ENCODE data around the gene ADD3. TPM values are rescaled to one million over a fixed set of nuclear protein-coding genes. Genes with fewer than 3 reads are reported as not detected.

The ADD3 gene
- polyA plus RNA-seq, 1 donor (not counting 4 experiments of a cell fraction or from before 2014, with no cell fraction given), result 61.7 TPM

DNA sequence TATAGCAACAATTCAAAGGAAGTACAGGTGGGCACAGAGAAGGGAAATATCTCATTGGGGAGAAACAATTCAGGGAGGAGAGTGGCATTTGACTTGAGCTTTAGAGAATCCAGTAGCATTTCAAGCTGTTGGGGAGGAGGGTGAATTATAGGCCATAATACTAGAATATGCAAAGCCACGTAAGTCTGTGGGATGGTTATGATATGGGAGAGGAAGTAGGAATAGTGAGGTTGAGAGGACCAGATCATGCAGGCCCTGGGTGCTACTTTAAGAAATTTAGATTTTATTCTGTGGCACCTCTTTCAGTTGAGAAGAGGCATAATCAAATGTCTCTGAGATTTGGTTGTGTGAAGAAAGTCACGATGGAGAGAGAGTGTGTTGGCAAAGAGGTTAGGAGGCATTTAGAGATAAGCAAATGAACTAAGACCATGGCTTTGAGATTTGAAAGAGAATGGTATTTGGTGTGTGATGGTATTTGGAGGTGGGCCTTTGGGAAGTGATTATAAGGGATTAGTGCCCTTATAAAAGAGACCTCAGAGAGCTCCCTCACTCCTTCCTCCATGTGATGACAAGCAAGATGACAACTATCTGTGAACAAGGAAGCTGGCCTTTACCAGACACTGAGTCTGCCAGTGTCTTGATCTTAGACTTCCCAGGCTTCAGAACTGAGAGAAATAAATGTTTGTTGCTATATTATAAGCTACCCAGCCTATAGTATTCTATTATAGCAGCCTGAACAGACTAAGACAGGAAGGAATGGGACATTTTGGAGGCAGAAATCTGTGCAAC is 15.1 kb downstream of the ADD3 start:
- Histone ChIP-seq H3K9ac (ENCODE audit: control insufficient read depth, extremely low read depth, insufficient read depth, low read length) (no peak overlapping the region), H3K27ac (ENCODE audit: control insufficient read depth, insufficient read depth, low read length) (no peak overlapping the region), H3K4me3 (ENCODE audit: control insufficient read depth in 2 of 3, extremely low read depth in 1 of 3, insufficient read depth in 2 of 3, low read depth in 1 of 3, low read length in 3 of 3) (no peak overlapping the region), H2AFZ (ENCODE audit: control insufficient read depth, low read length) (no peak overlapping the region), H3K27me3 (ENCODE audit: control insufficient read depth, extremely low read depth, insufficient read depth, low read length) (no peaks in the 10 kb centered on the region), H3K79me2 (ENCODE audit: control insufficient read depth, insufficient read depth, low read length) (peaks cover 2% of the 10 kb centered on the region), H3K9me1 (ENCODE audit: control insufficient read depth, extremely low read depth, insufficient read depth, low read length) (no peaks in the 10 kb centered on the region), H4K20me1 (ENCODE audit: control insufficient read depth, extremely low read depth, insufficient read depth, low read length) (no peaks in the 10 kb centered on the region), H3K4me2 (ENCODE audit: control insufficient read depth, extremely low read depth, insufficient read depth, low read depth, low read length) (no peak overlapping the region), H3K36me3 (ENCODE audit: control insufficient read depth in 2 of 2, extremely low read depth in 1 of 2, insufficient read depth in 2 of 2, low read length in 2 of 2) (no peaks in the 10 kb centered on the region), H3K9me3 (ENCODE audit: control insufficient read depth, low read depth, low read length) (no peaks in the 10 kb centered on the region), H3K4me1 (ENCODE audit: control insufficient read depth, extremely low read depth, insufficient read depth, low read length) (no peaks in the 10 kb centered on the region)
- no peak for TF ChIP-seq EZH2 (IDR thresholded peaks at IDR 0.05; ENCODE audit: low read length)
- TF ChIP-seq, protein P1, sequence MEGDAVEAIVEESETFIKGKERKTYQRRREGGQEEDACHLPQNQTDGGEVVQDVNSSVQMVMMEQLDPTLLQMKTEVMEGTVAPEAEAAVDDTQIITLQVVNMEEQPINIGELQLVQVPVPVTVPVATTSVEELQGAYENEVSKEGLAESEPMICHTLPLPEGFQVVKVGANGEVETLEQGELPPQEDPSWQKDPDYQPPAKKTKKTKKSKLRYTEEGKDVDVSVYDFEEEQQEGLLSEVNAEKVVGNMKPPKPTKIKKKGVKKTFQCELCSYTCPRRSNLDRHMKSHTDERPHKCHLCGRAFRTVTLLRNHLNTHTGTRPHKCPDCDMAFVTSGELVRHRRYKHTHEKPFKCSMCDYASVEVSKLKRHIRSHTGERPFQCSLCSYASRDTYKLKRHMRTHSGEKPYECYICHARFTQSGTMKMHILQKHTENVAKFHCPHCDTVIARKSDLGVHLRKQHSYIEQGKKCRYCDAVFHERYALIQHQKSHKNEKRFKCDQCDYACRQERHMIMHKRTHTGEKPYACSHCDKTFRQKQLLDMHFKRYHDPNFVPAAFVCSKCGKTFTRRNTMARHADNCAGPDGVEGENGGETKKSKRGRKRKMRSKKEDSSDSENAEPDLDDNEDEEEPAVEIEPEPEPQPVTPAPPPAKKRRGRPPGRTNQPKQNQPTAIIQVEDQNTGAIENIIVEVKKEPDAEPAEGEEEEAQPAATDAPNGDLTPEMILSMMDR (optimal IDR thresholded peaks at IDR 0.05 in 1 of 3, IDR thresholded peaks at IDR 0.05 in 1 of 3, conservative IDR thresholded peaks at IDR 0.05 in 1 of 3; ENCODE audit: extremely low read depth in 1 of 3, insufficient read depth in 2 of 3, low read length in 3 of 3), result no peak
- dilution Hi-C loops (cut with MboI; ENCODE audit: extremely low pct_ligation_motif_present, low sequenced_read_pairs), result no loop called here
- FAIRE-seq (no peak), DNase-seq (ENCODE audit: low read depth, low spot score) (no peak)

- H4K20me1 ChIP-seq (ENCODE audit: control insufficient read depth, extremely low read depth, insufficient read depth, low read length), result no peaks in the 10 kb centered on the region
- peaks cover 2% of the 10 kb centered on the region for H3K79me2 ChIP-seq (ENCODE audit: control insufficient read depth, insufficient read depth, low read length)
- H3K9me3 ChIP-seq (ENCODE audit: control insufficient read depth, low read depth, low read length), result no peaks in the 10 kb centered on the region
- no peak overlapping the region for H3K9ac ChIP-seq (ENCODE audit: control insufficient read depth, extremely low read depth, insufficient read depth, low read length)
- no peak for FAIRE-seq
- no peaks in the 10 kb centered on the region for H3K9me1 ChIP-seq (ENCODE audit: control insufficient read depth, extremely low read depth, insufficient read depth, low read length)
- H3K4me2 ChIP-seq (ENCODE audit: control insufficient read depth, extremely low read depth, insufficient read depth, low read depth, low read length), result no peak overlapping the region
- no peaks in the 10 kb centered on the region for H3K36me3 ChIP-seq (ENCODE audit: control insufficient read depth in 2 of 2, extremely low read depth in 1 of 2, insufficient read depth in 2 of 2, low read length in 2 of 2)
- dilution Hi-C loops (cut with MboI; ENCODE audit: extremely low pct_ligation_motif_present, low sequenced_read_pairs), result no loop called here
- H3K4me3 ChIP-seq (ENCODE audit: control insufficient read depth in 2 of 3, extremely low read depth in 1 of 3, insufficient read depth in 2 of 3, low read depth in 1 of 3, low read length in 3 of 3), result no peak overlapping the region
- H3K4me1 ChIP-seq (ENCODE audit: control insufficient read depth, extremely low read depth, insufficient read depth, low read length), result no peaks in the 10 kb centered on the region
- no peaks in the 10 kb centered on the region for H3K27me3 ChIP-seq (ENCODE audit: control insufficient read depth, extremely low read depth, insufficient read depth, low read length)
- no peak for TF ChIP-seq EZH2 (IDR thresholded peaks at IDR 0.05; ENCODE audit: low read length)
- TF ChIP-seq, protein P1 (optimal IDR thresholded peaks at IDR 0.05 in 1 of 3, IDR thresholded peaks at IDR 0.05 in 1 of 3, conservative IDR thresholded peaks at IDR 0.05 in 1 of 3; ENCODE audit: extremely low read depth in 1 of 3, insufficient read depth in 2 of 3, low read length in 3 of 3), result no peak
- H2AFZ ChIP-seq (ENCODE audit: control insufficient read depth, low read length), result no peak overlapping the region
- no peak for DNase-seq (ENCODE audit: low read depth, low spot score)
- H3K27ac ChIP-seq (ENCODE audit: control insufficient read depth, insufficient read depth, low read length), result no peak overlapping the region
These were observed 16.1 kb downstream of the ADD3 start for GRCh38 chr10:110023785-110024465.

All from keratinocyte (primary cell).